HepG2 (cell line): Measurements from ENCODE around the gene ZC3H12A. TPM values are rescaled to one million over a fixed set of nuclear protein-coding genes. Genes with fewer than 3 reads are reported as not detected.

Source experiments
- CAMTA2 ChIP-seq: sonication (generic); formaldehyde crosslinking; IDR thresholded peaks from 2 replicates; pipeline ENCODE4 v1.4.0; 2020; ENCODE audit warnings: mild to moderate bottlenecking, missing genetic modification reagents, borderline replicate concordance
- CHD2 ChIP-seq: IDR thresholded peaks from 2 replicates; pipeline ENCODE4 v1.6.1; 2011; ENCODE audit warnings: low read depth, low read length, improper control_type of control experiment
- FUBP1 ChIP-seq: sonication (generic); formaldehyde crosslinking; IDR thresholded peaks from 2 replicates; pipeline ENCODE4 v1.5.1; 2020; ENCODE audit warnings: missing genetic modification reagents, mild to moderate bottlenecking, borderline replicate concordance
- GATAD1 ChIP-seq: IDR thresholded peaks from 2 replicates; pipeline ENCODE4 v1.6.1; 2016; ENCODE audit warnings: missing genetic modification reagents, missing compliant biosample characterization
- MED1 ChIP-seq: sonication (generic); formaldehyde crosslinking; IDR thresholded peaks from 2 replicates; pipeline ENCODE4 v1.4.0; 2020; ENCODE audit warnings: missing genetic modification reagents
- MXD3 ChIP-seq: IDR thresholded peaks from 2 replicates; pipeline ENCODE4 v1.6.1; 2016; ENCODE audit warnings: mild to moderate bottlenecking, missing biosample characterization, missing genetic modification reagents
- NFKB2 ChIP-seq: sonication (generic); formaldehyde crosslinking; IDR thresholded peaks from 2 replicates; pipeline ENCODE4 v1.4.0; 2020; ENCODE audit warnings: missing genetic modification reagents, borderline replicate concordance
- PLSCR1 ChIP-seq: sonication (generic); formaldehyde crosslinking; IDR thresholded peaks from 2 replicates; pipeline ENCODE4 v1.5.0; 2020; ENCODE audit warnings: missing genetic modification reagents, mild to moderate bottlenecking, borderline replicate concordance
- POLR2AphosphoS5 ChIP-seq: IDR thresholded peaks from 2 replicates; pipeline ENCODE4 v1.6.1; 2012; ENCODE audit warnings: low read depth, low read length
- RAD51 ChIP-seq: fragments of 450-650 bp; IDR thresholded peaks from 2 replicates; pipeline ENCODE4 v1.6.1; 2016; ENCODE audit warnings: borderline replicate concordance
- STAG1 ChIP-seq: sonication (generic); formaldehyde crosslinking; IDR thresholded peaks from 2 replicates; pipeline ENCODE4 v1.4.0; 2020; ENCODE audit warnings: missing genetic modification reagents
- TAF1 ChIP-seq: sonication (generic); formaldehyde crosslinking; IDR thresholded peaks from 2 replicates; pipeline ENCODE4 v1.4.0; 2020; ENCODE audit warnings: missing genetic modification reagents
- THAP11 ChIP-seq: IDR thresholded peaks from 2 replicates; pipeline ENCODE4 v1.6.1; 2016; ENCODE audit warnings: missing biosample characterization, missing genetic modification reagents
- THAP7 ChIP-seq: sonication (generic); formaldehyde crosslinking; IDR thresholded peaks from 2 replicates; pipeline ENCODE4 v1.8.1; 2023; ENCODE audit warnings: mild to moderate bottlenecking, missing genetic modification reagents
- ZNF281 ChIP-seq: sonication (generic); formaldehyde crosslinking; IDR thresholded peaks from 2 replicates; pipeline ENCODE4 v1.4.0; 2020; ENCODE audit warnings: missing genetic modification reagents, borderline replicate concordance
- ZNF546 ChIP-seq: sonication (generic); formaldehyde crosslinking; conservative IDR thresholded peaks from 2 replicates; pipeline ENCODE4 v1.8.1; 2023; ENCODE audit warnings: mild to moderate bottlenecking, missing genetic modification reagents
- ZNF597 ChIP-seq: sonication (generic); formaldehyde crosslinking; IDR thresholded peaks from 2 replicates; pipeline ENCODE4 v1.5.0; 2020; ENCODE audit warnings: missing genetic modification reagents
- ZNF652 ChIP-seq: IDR thresholded peaks from 2 replicates; pipeline ENCODE4 v1.6.1; 2016; ENCODE audit warnings: low read depth, borderline replicate concordance
- ZSCAN25 ChIP-seq: sonication (generic); formaldehyde crosslinking; IDR thresholded peaks from 2 replicates; pipeline ENCODE4 v1.8.0; 2022; ENCODE audit warnings: mild to moderate bottlenecking, missing genetic modification reagents
- ZUFSP ChIP-seq: sonication (generic); formaldehyde crosslinking; IDR thresholded peaks from 2 replicates; pipeline ENCODE4 v1.9.0; 2021; ENCODE audit warnings: missing genetic modification reagents, mild to moderate bottlenecking, borderline replicate concordance
- polyA plus RNA-seq, 8 experiments: library from polyadenylated mRNA; depleted of rRNA in 3 of 8; stranded (reverse) in 7 of 8; unstranded in 1 of 8; fragments of >200 nt; fragmentation: Illumina TruSeq in 4 of 8; extraction: Trizol in 4 of 8; gene quantifications; 2 replicates each; pipeline versions ENCODE4 v1.2.1 to v1.2.3, GENCODE V29; 2011 to 2016; ENCODE audit warnings: low read depth in 4 of 8, missing spikeins in 1 of 8, mixed read lengths in 1 of 8; ENCODE audit not compliant: insufficient read depth in 1 of 8
- total RNA-seq, 5 experiments: library from RNA; depleted of rRNA; stranded (reverse); fragments of >200 nt; fragmentation: Illumina TruSeq; extraction: Trizol; gene quantifications; 2 replicates each; pipeline ENCODE4 v1.2.3, GENCODE V29; 2016; ENCODE audit warnings: low read depth in 1 of 5

Gene ZC3H12A
- total and polyA plus RNA-seq, 2 of the 13 experiments (the other 11 are each of a cell fraction or from before 2014, with no cell fraction given), result 6.8 to 13.3 TPM

GRCh38 chr1:37474046-37474696, at the start of gene ZC3H12A (continued):
- no peak for TF ChIP-seq ZUFSP
- no peak for TF ChIP-seq ZNF597 (CRISPR knock-in tag)
- no peak for TF ChIP-seq FUBP1 (CRISPR knock-in tag)
- TF ChIP-seq PLSCR1, result no peak
- TF ChIP-seq POLR2AphosphoS5, result peak; percentile 89
- no peak for TF ChIP-seq ZNF652
- no peak for TF ChIP-seq ZNF546 (CRISPR knock-in tag)
- TF ChIP-seq CHD2, result 0 out of 2 replicates have a peak, but pooled peaks have one; percentile 31
- peak; percentile 62; the same call in 1 of the 2 replicates for TF ChIP-seq MED1 (CRISPR knock-in tag)
- TF ChIP-seq ZSCAN25 (CRISPR knock-in tag), result peak; percentile 39; the same call in 1 of the 2 replicates
- TF ChIP-seq NFKB2 (CRISPR knock-in tag), result 0 out of 2 replicates have a peak, but pooled peaks have one; percentile 14
- no peak for TF ChIP-seq CAMTA2 (CRISPR knock-in tag)
- TF ChIP-seq THAP11 (CRISPR knock-in tag), result peak; percentile 77
- peak; percentile 69 for TF ChIP-seq TAF1 (CRISPR knock-in tag)
- peak; percentile 68; the same call in 1 of the 2 replicates for TF ChIP-seq MXD3 (CRISPR knock-in tag)
- no peak for TF ChIP-seq RAD51
- TF ChIP-seq STAG1 (CRISPR knock-in tag), result no peak
- TF ChIP-seq GATAD1, result peak; percentile 39; the same call in 1 of the 2 replicates
- TF ChIP-seq ZNF281 (CRISPR knock-in tag), result no peak
- no peak for TF ChIP-seq THAP7 (CRISPR knock-in tag)
